ENCODE data around the gene TENM3.

DNA sequence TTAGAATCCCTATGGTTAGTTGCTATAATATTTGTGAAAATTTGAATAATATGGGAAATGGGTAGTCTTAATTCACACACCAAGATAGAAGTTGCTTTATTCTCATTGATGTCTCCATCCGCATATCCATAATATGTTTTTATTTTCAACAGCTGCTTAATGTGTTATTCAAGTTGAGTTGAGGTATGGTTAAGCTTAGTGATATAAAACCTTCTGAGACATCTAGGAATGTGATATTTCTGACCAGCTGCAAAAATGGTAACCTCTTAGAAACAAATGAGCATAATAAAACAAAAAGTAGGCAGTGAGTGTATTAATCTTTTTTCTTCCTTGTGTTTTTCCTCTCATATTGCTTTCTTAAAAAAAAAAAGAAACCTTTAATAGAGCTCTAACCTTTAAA lies 172.9 kb downstream of the TENM3 start:
- TF ChIP-seq, protein P1, sequence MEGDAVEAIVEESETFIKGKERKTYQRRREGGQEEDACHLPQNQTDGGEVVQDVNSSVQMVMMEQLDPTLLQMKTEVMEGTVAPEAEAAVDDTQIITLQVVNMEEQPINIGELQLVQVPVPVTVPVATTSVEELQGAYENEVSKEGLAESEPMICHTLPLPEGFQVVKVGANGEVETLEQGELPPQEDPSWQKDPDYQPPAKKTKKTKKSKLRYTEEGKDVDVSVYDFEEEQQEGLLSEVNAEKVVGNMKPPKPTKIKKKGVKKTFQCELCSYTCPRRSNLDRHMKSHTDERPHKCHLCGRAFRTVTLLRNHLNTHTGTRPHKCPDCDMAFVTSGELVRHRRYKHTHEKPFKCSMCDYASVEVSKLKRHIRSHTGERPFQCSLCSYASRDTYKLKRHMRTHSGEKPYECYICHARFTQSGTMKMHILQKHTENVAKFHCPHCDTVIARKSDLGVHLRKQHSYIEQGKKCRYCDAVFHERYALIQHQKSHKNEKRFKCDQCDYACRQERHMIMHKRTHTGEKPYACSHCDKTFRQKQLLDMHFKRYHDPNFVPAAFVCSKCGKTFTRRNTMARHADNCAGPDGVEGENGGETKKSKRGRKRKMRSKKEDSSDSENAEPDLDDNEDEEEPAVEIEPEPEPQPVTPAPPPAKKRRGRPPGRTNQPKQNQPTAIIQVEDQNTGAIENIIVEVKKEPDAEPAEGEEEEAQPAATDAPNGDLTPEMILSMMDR (IDR thresholded peaks at IDR 0.05): no peak
- no peak for TF ChIP-seq CBFB (CRISPR knock-in tag; IDR thresholded peaks at IDR 0.05; ENCODE audit: low read depth)
- no peak for TF ChIP-seq MYBL2 (CRISPR knock-in tag; IDR thresholded peaks at IDR 0.05)
- TF ChIP-seq, protein P2, sequence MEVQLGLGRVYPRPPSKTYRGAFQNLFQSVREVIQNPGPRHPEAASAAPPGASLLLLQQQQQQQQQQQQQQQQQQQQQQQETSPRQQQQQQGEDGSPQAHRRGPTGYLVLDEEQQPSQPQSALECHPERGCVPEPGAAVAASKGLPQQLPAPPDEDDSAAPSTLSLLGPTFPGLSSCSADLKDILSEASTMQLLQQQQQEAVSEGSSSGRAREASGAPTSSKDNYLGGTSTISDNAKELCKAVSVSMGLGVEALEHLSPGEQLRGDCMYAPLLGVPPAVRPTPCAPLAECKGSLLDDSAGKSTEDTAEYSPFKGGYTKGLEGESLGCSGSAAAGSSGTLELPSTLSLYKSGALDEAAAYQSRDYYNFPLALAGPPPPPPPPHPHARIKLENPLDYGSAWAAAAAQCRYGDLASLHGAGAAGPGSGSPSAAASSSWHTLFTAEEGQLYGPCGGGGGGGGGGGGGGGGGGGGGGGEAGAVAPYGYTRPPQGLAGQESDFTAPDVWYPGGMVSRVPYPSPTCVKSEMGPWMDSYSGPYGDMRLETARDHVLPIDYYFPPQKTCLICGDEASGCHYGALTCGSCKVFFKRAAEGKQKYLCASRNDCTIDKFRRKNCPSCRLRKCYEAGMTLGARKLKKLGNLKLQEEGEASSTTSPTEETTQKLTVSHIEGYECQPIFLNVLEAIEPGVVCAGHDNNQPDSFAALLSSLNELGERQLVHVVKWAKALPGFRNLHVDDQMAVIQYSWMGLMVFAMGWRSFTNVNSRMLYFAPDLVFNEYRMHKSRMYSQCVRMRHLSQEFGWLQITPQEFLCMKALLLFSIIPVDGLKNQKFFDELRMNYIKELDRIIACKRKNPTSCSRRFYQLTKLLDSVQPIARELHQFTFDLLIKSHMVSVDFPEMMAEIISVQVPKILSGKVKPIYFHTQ (CRISPR knock-in tag; IDR thresholded peaks at IDR 0.05): no peak
- TF ChIP-seq, protein P3, sequence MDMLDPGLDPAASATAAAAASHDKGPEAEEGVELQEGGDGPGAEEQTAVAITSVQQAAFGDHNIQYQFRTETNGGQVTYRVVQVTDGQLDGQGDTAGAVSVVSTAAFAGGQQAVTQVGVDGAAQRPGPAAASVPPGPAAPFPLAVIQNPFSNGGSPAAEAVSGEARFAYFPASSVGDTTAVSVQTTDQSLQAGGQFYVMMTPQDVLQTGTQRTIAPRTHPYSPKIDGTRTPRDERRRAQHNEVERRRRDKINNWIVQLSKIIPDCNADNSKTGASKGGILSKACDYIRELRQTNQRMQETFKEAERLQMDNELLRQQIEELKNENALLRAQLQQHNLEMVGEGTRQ (CRISPR knock-in tag; IDR thresholded peaks at IDR 0.05): no peak
- TF ChIP-seq, protein P4, sequence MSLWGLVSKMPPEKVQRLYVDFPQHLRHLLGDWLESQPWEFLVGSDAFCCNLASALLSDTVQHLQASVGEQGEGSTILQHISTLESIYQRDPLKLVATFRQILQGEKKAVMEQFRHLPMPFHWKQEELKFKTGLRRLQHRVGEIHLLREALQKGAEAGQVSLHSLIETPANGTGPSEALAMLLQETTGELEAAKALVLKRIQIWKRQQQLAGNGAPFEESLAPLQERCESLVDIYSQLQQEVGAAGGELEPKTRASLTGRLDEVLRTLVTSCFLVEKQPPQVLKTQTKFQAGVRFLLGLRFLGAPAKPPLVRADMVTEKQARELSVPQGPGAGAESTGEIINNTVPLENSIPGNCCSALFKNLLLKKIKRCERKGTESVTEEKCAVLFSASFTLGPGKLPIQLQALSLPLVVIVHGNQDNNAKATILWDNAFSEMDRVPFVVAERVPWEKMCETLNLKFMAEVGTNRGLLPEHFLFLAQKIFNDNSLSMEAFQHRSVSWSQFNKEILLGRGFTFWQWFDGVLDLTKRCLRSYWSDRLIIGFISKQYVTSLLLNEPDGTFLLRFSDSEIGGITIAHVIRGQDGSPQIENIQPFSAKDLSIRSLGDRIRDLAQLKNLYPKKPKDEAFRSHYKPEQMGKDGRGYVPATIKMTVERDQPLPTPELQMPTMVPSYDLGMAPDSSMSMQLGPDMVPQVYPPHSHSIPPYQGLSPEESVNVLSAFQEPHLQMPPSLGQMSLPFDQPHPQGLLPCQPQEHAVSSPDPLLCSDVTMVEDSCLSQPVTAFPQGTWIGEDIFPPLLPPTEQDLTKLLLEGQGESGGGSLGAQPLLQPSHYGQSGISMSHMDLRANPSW (CRISPR knock-in tag; conservative IDR thresholded peaks at IDR 0.05; ENCODE audit: low read depth): no peak
- no peak for TF ChIP-seq NFE2L1 (CRISPR knock-in tag; IDR thresholded peaks at IDR 0.05)
- TF ChIP-seq JUN (CRISPR knock-in tag; IDR thresholded peaks at IDR 0.05): no peak
- TF ChIP-seq, protein P5, sequence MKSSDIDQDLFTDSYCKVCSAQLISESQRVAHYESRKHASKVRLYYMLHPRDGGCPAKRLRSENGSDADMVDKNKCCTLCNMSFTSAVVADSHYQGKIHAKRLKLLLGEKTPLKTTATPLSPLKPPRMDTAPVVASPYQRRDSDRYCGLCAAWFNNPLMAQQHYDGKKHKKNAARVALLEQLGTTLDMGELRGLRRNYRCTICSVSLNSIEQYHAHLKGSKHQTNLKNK (CRISPR knock-in tag; IDR thresholded peaks at IDR 0.05): no peak
- no peak for TF ChIP-seq NR1H2 (CRISPR knock-in tag; IDR thresholded peaks at IDR 0.05)
- TF ChIP-seq JAZF1 (CRISPR knock-in tag; IDR thresholded peaks at IDR 0.05): no peak
- TF ChIP-seq OVOL2 (CRISPR knock-in tag; IDR thresholded peaks at IDR 0.05; ENCODE audit: borderline replicate concordance): no peak
- no peak for TF ChIP-seq NR3C1 (CRISPR knock-in tag; conservative IDR thresholded peaks at IDR 0.05; ENCODE audit: low read depth)
- TF ChIP-seq ATF1 (CRISPR knock-in tag; IDR thresholded peaks at IDR 0.05): no peak
